ENCODE measurements around the gene LRRC4B. TPM values are rescaled to one million over a fixed set of nuclear protein-coding genes. Genes with fewer than 3 reads are reported as not detected.
"Not testable (repeated sequence)": the region's sequence is repeated elsewhere in the genome, so short reads cannot be mapped to it uniquely, and the experiment has no call there.

Gene LRRC4B
- total and polyA plus RNA-seq, 3 donors from 2014 or later = 2.8 to 10.1 (median 5.7) TPM

DNA sequence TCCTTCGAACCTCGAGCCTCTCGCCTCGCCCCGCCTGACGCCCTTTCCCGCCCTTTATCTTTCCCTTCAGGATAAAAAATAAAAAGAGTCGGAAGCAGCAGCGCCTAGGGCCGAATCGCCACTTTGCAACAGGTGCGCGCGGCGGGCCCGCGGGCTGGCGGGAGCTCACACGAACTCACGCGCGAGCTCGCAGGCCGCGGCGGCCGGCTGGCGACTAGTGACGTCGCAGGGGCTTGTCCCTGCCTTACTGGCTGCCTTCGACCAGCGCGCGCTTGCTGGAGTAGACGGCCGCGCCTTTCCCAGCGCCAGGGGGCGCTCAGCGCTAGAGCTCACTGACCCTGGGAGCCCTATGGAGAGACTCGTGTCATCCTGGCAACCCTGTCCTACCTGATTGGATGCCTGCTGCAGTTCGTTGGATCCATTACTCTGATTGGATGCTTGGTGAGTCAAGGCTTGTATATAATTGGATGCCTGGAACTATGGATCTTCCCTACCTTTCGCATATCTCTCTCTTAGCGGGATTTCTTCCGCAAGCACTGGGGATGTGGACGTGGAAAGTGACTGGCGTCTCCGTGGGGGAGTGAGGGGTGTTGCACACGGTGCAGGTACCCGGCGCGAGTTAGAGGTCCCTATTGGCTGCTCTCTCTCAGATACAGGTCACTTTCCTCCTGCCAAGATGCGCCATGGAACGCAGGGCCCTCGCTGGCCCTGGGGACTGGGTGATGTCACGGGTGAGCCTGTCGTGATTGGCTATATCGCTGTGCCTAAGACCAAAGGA is 38.0 kb upstream of the LRRC4B start:
- H3K27ac ChIP-seq; H3K9me3 ChIP-seq; H3K27me3 ChIP-seq; H3K4me1 ChIP-seq; H3K36me3 ChIP-seq (ENCODE audit: low read depth, missing control alignments); intact Hi-C loops (cut with DNase I; ENCODE audit: low total_unique reads): not testable (repeated sequence)
- H3K4me3 ChIP-seq = peak overlapping the region in 1 of 2 donors; percentile 15
- peak; percentile 59 for DNase-seq
- TF ChIP-seq, protein P1, sequence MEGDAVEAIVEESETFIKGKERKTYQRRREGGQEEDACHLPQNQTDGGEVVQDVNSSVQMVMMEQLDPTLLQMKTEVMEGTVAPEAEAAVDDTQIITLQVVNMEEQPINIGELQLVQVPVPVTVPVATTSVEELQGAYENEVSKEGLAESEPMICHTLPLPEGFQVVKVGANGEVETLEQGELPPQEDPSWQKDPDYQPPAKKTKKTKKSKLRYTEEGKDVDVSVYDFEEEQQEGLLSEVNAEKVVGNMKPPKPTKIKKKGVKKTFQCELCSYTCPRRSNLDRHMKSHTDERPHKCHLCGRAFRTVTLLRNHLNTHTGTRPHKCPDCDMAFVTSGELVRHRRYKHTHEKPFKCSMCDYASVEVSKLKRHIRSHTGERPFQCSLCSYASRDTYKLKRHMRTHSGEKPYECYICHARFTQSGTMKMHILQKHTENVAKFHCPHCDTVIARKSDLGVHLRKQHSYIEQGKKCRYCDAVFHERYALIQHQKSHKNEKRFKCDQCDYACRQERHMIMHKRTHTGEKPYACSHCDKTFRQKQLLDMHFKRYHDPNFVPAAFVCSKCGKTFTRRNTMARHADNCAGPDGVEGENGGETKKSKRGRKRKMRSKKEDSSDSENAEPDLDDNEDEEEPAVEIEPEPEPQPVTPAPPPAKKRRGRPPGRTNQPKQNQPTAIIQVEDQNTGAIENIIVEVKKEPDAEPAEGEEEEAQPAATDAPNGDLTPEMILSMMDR (IDR thresholded peaks at IDR 0.05) = peak in 1 of 3 experiments; percentile 21
- WGBS, 2 donors = 23 to 24% methylated on average over 14 to 47 of the region's 58 CpGs

DNA sequence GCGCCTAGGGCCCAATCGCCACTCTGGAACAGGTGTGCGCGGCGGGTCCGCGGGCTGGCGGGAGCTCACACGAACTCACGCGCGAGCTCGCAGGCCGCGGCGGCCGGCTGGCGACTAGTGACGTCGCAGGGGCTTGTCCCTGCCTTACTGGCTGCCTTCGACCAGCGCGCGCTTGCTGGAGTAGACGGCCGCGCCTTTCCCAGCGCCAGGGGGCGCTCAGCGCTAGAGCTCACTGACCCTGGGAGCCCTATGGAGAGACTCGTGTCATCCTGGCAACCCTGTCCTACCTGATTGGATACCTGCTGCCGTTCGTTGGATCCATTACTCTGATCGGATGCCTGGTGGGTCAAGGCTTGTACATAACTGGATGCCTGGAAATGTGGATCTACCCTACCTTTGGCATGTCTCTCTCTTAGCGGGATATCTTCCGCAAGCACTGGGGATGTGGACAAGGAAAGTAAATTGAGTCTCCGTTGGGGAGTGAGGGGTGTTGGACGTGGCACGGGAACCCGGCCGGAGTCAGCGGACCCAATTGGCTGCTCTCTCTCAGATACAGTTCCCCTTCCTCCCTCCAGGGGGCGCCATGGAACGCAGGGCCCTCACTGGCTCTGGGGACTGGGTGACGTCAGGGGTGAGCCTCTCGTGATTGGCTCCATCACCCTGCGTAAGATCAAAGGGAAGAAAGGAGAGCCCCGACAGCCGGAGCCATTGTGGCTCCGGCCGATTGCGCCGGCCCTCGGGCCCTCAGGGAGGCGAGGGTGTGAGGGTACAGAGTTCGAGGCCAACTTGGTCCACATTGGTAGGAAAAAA is 36.2 kb upstream of the LRRC4B start:
- TF ChIP-seq, protein P1 (IDR thresholded peaks at IDR 0.05) = peak in 1 of 3 experiments; percentile 39
- H3K27ac ChIP-seq; H3K4me3 ChIP-seq; H3K36me3 ChIP-seq (ENCODE audit: low read depth, missing control alignments); H3K4me1 ChIP-seq; H3K9me3 ChIP-seq; H3K27me3 ChIP-seq; intact Hi-C loops (cut with DNase I; ENCODE audit: low total_unique reads): not testable (repeated sequence)
- 39 to 52% methylated on average over 23 to 42 of the region's 56 CpGs for WGBS, 2 donors
- peak; percentile 52 for DNase-seq

DNA sequence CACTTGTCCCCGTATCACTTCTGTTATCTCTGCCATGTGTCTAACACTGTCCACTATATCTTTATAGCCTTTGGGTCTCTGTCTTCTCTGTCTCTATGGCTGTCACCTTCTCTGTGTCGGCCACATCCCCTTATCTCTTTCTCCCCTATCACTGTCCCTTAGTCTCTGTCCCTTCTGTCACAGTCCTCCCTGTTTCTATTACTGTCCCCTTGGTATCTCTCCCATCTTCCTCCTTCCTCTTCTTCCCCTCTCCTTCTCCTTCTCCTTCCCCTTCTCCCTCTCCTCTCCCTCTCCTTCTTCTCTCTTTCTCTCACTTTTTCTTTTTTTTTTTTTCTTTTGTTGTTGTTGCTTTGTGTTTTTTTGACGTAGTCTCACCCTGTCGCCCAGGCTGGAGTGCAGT is 34.7 kb upstream of the LRRC4B start:
- no peak overlapping the region for H3K4me3 ChIP-seq
- H3K4me1 ChIP-seq = no peaks in the 10 kb centered on the region
- intact Hi-C loops (cut with DNase I; ENCODE audit: low total_unique reads) = no loop called here
- H3K9me3 ChIP-seq = no peaks in the 10 kb centered on the region
- TF ChIP-seq, protein P1 (IDR thresholded peaks at IDR 0.05) = no peak
- TF ChIP-seq POLR2A (IDR thresholded peaks at IDR 0.05) = no peak
- no peaks in the 10 kb centered on the region for H3K27me3 ChIP-seq
- 71 to 78% methylated on average over 4 of the region's 4 CpGs for WGBS, 2 donors
- H3K36me3 ChIP-seq (ENCODE audit: low read depth, missing control alignments) = no peaks in the 10 kb centered on the region
- no peak for DNase-seq
- no peak overlapping the region for H3K27ac ChIP-seq

DNA sequence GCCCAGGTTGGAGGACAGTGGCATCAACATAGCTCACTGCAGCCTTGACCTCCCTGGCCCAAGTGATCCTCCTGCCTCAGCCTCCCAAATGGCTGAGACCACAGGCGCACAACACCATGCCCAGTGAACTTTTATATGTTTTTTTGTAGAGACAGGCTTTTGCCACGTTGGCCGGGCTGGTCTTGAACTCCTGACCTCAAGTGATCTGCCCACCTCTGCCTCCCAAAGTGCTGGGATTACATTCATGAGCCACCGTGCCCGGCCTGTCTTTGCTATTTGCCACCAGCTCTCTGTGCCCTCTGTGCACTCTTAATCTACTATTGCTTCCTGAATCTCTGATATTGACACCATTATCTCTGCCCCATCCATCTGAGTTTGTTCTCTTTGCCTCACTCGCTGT is 34.3 kb upstream of the LRRC4B start:
- WGBS, 2 donors = 80 to 87% methylated on average over 6 of the region's 6 CpGs
- intact Hi-C loops (cut with DNase I; ENCODE audit: low total_unique reads) = no loop called here
- TF ChIP-seq, protein P1 (IDR thresholded peaks at IDR 0.05) = no peak
- TF ChIP-seq POLR2A (IDR thresholded peaks at IDR 0.05) = no peak
- Histone ChIP-seq H3K36me3 (ENCODE audit: low read depth, missing control alignments) (no peaks in the 10 kb centered on the region), H3K4me1 (no peaks in the 10 kb centered on the region), H3K4me3 (no peak overlapping the region), H3K27ac (no peak overlapping the region), H3K27me3 (no peaks in the 10 kb centered on the region), H3K9me3 (no peaks in the 10 kb centered on the region)
- DNase-seq = no peak
